Measurements from ENCODE around the gene OR52B6.
"Not testable (repeated sequence)": the region's sequence is repeated elsewhere in the genome, so short reads cannot be mapped to it uniquely, and the experiment has no call there.

OR52B6 gene

GRCh38 chr11:5580577-5580976 lies at the start of gene OR52B6:
TSS of gene OR52B6 (plus strand) at chr11:5580877. CDS start at chr11:5580877, 0 bp downstream.
- DNase-seq, result no peak

GRCh38 chr11:5531053-5531831 lies 49.4 kb upstream of the OR52B6 start:
- DNase-seq, result no peak

GRCh38 chr11:5534046-5534445 lies 46.6 kb upstream of the OR52B6 start:
- DNase-seq, result no peak

GRCh38 chr11:5536482-5536881 lies 44.2 kb upstream of the OR52B6 start:
- DNase-seq, result no peak

- DNase-seq, result no peak
These were observed 39.2 kb upstream of the OR52B6 start for GRCh38 chr11:5541427-5541826.

- DNase-seq, result no peak
These were observed 34.2 kb upstream of the OR52B6 start for GRCh38 chr11:5546457-5546856.

GRCh38 chr11:5547982-5548381 lies 32.7 kb upstream of the OR52B6 start:
- DNase-seq, result no peak

GRCh38 chr11:5548440-5548839 lies 32.2 kb upstream of the OR52B6 start, which contains the start of gene OR52H1:
TSS of gene OR52H1 (minus strand) at chr11:5548540. CDS start at chr11:5545505, 3,035 bp downstream.
- no peak for DNase-seq

- no peak for DNase-seq
These were observed 30.1 kb upstream of the OR52B6 start for GRCh38 chr11:5550440-5551095.

GRCh38 chr11:5553343-5553742 lies 27.3 kb upstream of the OR52B6 start:
- no peak for DNase-seq

- no peak for DNase-seq
These were observed 24.0 kb upstream of the OR52B6 start for GRCh38 chr11:5556596-5557188.

GRCh38 chr11:5557751-5558150 lies 22.9 kb upstream of the OR52B6 start:
- DNase-seq, result no peak

GRCh38 chr11:5564259-5565019 lies 16.2 kb upstream of the OR52B6 start:
- DNase-seq, result no peak

GRCh38 chr11:5574654-5575053 lies 6.0 kb upstream of the OR52B6 start:
- no peak for DNase-seq

- no peak for DNase-seq
These were observed 5.5 kb upstream of the OR52B6 start for GRCh38 chr11:5575152-5575551.

GRCh38 chr11:5577101-5577500 lies 3.6 kb upstream of the OR52B6 start:
- no peak for DNase-seq

- DNase-seq, result no peak
These were observed 337 bp downstream of the OR52B6 start for GRCh38 chr11:5581014-5581413.

- DNase-seq, result not testable (repeated sequence)
These were observed 3.8 kb downstream of the OR52B6 start for GRCh38 chr11:5584458-5584857.

- DNase-seq, result not testable (repeated sequence)
These were observed 9.2 kb downstream of the OR52B6 start for GRCh38 chr11:5589906-5590305.

GRCh38 chr11:5591613-5592012 lies 10.9 kb downstream of the OR52B6 start:
- DNase-seq, result no peak

GRCh38 chr11:5592615-5593014 lies 11.9 kb downstream of the OR52B6 start:
- DNase-seq, result no peak

- no peak for DNase-seq
These were observed 12.5 kb downstream of the OR52B6 start for GRCh38 chr11:5593146-5593545.

- no peak for DNase-seq
These were observed 16.0 kb downstream of the OR52B6 start, which contains the start of gene TRIM6 for GRCh38 chr11:5596607-5597201. TSS of gene TRIM6 (plus strand) at chr11:5596637. CDS start at chr11:5596898, 261 bp downstream.
